ENCODE measurements around the gene NTF4.
"Not testable (repeated sequence)": the region's sequence is repeated elsewhere in the genome, so short reads cannot be mapped to it uniquely, and the experiment has no call there.

The NTF4 gene

DNA sequence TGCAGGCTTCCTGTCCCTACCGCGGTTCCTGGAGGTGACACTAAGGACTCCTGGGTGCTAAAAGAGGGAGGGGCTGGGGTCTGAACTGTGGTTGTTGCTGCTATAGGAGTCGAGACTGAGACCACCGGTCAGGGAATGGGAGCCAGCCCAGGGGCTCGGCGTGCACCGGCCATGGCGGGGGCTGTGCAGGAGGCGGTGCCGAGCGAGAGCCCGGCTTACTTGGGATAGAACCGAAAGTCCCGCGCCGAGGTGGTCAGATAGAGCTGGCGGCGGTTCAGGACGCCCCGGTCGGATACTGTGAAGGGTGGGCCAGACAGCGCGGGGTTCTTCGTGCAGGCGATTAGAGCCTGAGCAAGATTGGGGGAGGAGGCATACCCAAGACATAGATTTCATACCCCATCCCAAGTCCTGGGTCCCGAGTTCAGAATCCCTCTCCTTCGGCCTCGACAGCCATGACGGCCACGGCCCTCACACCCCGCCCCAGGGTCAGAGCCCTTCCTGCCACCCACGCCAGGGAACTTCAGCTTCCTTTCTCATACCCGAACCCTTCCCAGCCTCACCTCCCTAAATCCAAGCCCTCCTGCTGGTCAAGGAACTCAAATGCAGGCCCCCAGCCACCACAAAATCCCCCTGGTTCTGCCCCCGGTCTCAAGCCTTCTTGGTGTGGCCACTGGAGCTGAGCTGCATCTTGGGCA lies 7.6 kb downstream of the NTF4 start:
- peak in 1 of 2 donors; percentile 31 for DNase-seq (ENCODE audit: low spot score in 2 of 2)
- H3K9me3 Mint-ChIP-seq; H3K27ac Mint-ChIP-seq; H3K36me3 Mint-ChIP-seq; ATAC-seq (ENCODE audit: low read depth): not testable (repeated sequence)
- peak overlapping the region; percentile 79 for H3K4me3 Mint-ChIP-seq
- peaks cover 25% of the 10 kb centered on the region for H3K27me3 Mint-ChIP-seq
- peaks cover 16% of the 10 kb centered on the region for H3K4me1 Mint-ChIP-seq

DNA sequence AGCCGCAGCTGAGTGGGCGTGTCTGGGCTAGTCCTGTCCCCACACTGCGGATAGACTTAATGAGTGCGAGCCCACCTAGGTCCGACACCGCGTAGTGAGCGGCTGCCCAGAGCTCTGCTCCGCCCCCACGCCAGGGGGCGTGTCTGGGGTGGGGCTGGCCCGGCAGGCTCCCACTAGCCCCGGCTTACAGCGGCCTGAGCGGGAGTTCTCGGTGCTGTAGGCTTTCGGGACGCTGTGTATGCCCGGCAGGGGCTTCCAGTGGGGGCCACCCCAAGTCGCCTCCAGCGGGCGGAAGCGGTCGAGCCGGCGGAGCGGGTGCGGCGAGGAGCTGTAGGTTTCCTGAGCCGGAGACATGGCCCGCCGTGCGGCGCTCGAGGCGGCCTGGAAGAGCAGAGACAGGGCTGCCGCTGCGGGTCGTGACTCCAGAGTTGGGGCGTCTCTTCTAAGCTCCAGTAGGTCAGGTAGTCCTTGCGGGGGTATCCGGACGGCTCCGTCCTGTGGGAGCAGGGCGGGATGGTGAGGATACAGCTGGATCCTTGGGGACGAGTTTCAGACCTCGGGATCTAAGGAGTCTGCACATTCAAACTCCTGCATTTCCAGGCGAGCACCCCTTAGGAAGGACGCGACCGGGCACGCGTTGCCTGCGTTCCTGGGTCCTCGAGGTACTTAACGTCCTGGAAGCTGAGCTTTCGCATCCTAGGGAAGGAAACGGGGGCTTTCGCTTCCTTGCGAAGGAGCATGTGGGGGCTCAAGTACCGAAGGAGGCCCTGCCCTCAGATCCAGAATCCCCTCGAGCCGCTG lies 8.3 kb downstream of the NTF4 start:
- peak; percentile 46 to 63 for DNase-seq (ENCODE audit: low spot score in 2 of 2)
- H3K4me1 Mint-ChIP-seq = peaks cover 16% of the 10 kb centered on the region
- peaks cover 2% of the 10 kb centered on the region for H3K36me3 Mint-ChIP-seq
- ATAC-seq (ENCODE audit: low read depth) = peak; percentile 82
- H3K27ac Mint-ChIP-seq = no peak overlapping the region
- peaks cover 2% of the 10 kb centered on the region for H3K9me3 Mint-ChIP-seq
- H3K4me3 Mint-ChIP-seq = peak overlapping the region; percentile 79
- peaks cover 21% of the 10 kb centered on the region for H3K27me3 Mint-ChIP-seq

DNA sequence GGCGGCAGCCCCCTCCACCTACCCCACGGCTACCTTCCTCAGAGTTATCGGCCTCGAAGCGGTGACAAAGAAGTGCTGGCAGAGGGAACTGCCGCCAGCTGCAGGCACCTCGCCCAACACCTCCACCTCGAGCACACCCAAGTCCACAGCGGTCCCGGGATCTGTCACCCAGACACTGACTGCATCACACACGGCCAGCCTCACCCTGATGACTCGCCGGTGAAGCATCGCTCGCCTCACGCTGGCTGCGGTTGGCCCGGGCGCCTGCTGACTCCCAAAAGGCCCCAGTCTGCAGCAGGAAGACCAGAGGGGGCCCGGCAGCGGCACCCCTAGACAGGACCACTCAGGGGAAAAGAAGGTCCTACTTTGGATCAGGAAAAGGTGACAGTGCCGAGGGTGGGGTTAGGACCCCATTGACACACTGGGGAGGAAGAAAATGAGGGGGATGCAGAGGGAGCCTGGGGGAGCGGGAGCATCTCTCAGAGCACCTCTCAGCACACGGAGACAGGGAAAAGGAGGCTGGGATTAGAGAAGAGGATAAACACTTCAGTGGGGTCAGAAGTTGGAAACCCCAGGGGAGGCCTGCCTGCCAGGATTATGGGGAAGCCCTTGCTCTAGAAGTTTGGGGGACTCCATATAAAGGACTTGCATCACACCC lies 14.1 kb downstream of the NTF4 start:
- DNase-seq (ENCODE audit: low spot score in 2 of 2); H3K36me3 Mint-ChIP-seq; H3K4me3 Mint-ChIP-seq; H3K9me3 Mint-ChIP-seq; H3K27me3 Mint-ChIP-seq; H3K4me1 Mint-ChIP-seq; H3K27ac Mint-ChIP-seq; ATAC-seq (ENCODE audit: low read depth): not testable (repeated sequence)

- H3K27ac Mint-ChIP-seq; H3K4me1 Mint-ChIP-seq; H3K27me3 Mint-ChIP-seq; H3K9me3 Mint-ChIP-seq; DNase-seq (ENCODE audit: low spot score in 2 of 2); ATAC-seq (ENCODE audit: low read depth); H3K4me3 Mint-ChIP-seq; H3K36me3 Mint-ChIP-seq: not testable (repeated sequence)
These were observed 14.8 kb downstream of the NTF4 start for GRCh38 chr19:49049834-49050233.

GRCh38 chr19:49049011-49049410 lies 15.6 kb downstream of the NTF4 start, which contains the start of gene CGB8:
CGB8 (minus strand) TSS chr19:49049111; CDS start chr19:49048739, 372 bp downstream.
- H3K27me3 Mint-ChIP-seq; ATAC-seq (ENCODE audit: low read depth); H3K27ac Mint-ChIP-seq; DNase-seq (ENCODE audit: low spot score in 2 of 2); H3K4me1 Mint-ChIP-seq; H3K9me3 Mint-ChIP-seq; H3K36me3 Mint-ChIP-seq; H3K4me3 Mint-ChIP-seq: not testable (repeated sequence)

DNA sequence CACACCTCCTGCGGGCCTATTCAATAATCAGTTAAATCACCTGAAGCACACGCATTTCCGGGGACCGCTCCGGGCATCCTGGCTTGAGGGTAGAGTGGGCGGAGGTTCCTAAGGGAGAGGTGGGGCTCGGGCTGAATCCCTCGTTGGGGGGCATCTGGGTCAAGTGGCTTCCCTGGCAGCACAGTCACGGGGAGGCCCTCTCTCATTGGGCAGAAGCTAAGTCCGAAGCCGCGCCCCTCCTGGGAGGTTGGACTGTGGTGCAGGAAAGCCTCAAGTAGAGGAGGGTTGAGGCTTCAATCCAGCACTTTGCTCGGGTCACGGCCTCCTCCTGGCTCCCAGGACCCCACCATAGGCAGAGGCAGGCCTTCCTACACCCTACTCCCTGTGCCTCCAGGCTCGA lies 21.1 kb downstream of the NTF4 start, which contains the start of gene CGB5:
CGB5 (plus strand) TSS at position 301 of the 400 bp plus-strand sequence. CDS start 362 bp downstream, outside the sequence.
- DNase-seq (ENCODE audit: low spot score in 2 of 2); H3K27me3 Mint-ChIP-seq; H3K9me3 Mint-ChIP-seq; H3K4me3 Mint-ChIP-seq; H3K27ac Mint-ChIP-seq; H3K4me1 Mint-ChIP-seq; ATAC-seq (ENCODE audit: low read depth); H3K36me3 Mint-ChIP-seq: not testable (repeated sequence)

DNA sequence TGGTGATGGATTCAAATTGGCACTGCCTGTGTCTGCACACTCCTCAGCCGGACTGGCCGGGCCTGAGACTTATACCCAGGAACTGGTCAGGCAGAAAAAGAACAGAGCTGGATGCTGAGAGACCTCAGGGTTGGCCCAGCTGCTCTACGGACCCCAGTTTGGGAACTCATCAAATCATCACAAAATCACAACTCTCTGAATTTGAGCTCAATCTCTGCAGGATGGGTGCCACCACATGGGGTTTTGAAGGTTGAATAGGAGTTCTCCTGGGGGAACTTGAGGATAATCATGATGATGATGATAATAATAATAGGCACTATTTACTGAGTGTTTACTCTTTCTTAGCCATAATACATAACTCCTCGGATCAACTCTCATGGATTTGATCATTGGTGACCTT lies 22.0 kb downstream of the NTF4 start:
- not testable (repeated sequence) for H3K27ac Mint-ChIP-seq; H3K9me3 Mint-ChIP-seq; DNase-seq (ENCODE audit: low spot score in 2 of 2); H3K4me1 Mint-ChIP-seq; H3K27me3 Mint-ChIP-seq; H3K4me3 Mint-ChIP-seq; H3K36me3 Mint-ChIP-seq; ATAC-seq (ENCODE audit: low read depth)

DNA sequence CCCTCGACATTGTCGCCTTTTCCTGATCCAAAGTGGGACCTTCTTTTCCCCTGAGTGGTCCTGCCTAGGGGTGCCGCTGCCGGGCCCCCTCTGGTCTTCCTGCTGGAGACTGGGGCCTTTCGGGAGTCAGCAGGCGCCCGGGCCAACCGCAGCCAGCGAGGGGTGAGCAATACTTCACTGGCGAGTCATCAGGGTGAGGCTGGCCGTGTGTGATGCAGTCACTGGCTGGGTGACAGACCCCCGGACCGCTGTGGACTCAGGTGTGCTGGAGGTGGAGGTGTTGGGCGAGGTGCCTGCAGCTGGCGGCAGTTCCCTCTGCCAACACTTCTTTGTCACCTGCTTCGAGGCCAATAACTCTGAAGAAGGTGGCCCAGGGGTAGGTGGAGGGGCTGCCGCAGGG lies 22.4 kb downstream of the NTF4 start:
- Mint-ChIP-seq H3K36me3 (no peaks in the 10 kb centered on the region), H3K27me3 (peaks cover 4% of the 10 kb centered on the region), H3K4me1 (peaks cover 3% of the 10 kb centered on the region), H3K27ac (no peak overlapping the region), H3K4me3 (no peak overlapping the region), H3K9me3 (no peaks in the 10 kb centered on the region)
- no peak for DNase-seq (ENCODE audit: low spot score in 2 of 2)
- no peak for ATAC-seq (ENCODE audit: low read depth)

DNA sequence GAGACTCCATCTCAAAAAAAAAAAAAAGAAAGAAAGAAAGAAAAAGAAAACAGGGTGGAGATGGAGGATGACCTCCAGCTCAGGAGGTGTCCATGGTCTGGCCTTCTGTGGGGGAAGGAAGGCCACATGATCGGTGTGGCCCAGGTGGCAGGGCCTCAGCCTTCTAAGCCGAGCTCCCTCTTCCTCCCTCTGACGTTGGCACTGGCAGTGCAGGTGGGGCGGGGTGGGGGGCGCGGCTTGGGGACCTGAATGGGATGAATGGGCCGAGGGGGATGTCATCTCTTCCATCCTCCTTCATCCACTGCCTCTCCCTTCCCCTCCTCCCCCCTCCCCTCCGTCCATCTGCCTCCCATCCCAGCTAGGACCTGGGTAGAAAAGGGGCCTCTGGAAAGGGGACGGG lies 24.9 kb downstream of the NTF4 start:
- not testable (repeated sequence) for H3K36me3 Mint-ChIP-seq; H3K27ac Mint-ChIP-seq; ATAC-seq (ENCODE audit: low read depth); H3K9me3 Mint-ChIP-seq; H3K4me3 Mint-ChIP-seq; H3K27me3 Mint-ChIP-seq; DNase-seq (ENCODE audit: low spot score in 2 of 2); H3K4me1 Mint-ChIP-seq

DNA sequence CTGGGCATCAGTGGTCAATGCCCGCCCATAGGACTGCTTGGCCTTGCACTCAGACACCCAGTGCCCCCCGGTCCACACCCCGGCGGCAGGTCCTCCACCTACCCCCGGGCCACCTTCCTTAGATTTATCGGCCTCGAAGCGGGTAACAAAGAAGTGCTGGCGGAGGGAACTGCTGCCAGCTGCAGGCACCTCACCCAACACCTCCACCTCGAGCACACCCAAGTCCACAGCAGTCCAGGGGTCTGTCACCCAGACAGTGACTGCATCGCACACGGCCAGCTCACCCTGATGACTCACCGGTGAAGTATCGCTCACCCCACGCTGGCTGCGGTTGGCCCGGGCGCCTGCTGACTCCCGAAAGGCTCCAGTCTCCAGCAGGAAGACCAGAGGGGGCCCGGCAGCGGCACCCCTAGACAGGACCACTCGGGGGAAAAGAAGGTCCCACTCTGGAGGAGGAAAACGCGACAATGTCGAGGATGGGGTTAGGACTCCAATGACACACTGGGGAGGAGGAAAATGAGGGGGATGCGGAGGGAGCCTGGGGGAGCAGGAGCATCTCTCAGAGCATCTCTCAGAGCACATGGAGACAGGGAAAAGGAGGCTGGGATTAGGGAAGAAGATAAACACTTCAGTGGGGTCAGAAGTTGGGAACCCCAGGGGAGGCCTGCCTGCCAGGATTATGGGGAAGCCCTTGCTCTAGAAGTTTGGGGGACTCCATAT lies 25.9 kb downstream of the NTF4 start:
- ATAC-seq (ENCODE audit: low read depth); H3K4me1 Mint-ChIP-seq: not testable (repeated sequence)

DNA sequence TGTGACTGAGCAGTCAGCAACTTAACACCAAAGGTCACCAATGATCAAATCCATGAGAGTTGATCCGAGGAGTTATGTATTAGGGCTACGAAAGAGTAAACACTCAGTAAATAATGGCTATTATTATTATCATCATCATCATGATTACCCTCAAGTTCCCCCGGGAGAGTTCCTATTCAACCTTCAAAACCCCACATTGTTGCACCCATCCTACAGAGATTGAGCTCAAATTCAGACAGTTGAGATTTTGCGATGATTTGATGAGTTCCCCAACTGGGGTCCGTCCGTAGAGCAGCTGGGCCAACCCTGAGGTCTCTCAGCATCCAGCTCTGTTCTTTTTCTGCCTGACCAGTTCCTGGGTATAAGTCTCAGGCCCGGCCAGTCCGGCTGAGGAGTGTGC lies 26.5 kb downstream of the NTF4 start:
- H3K36me3 Mint-ChIP-seq; ATAC-seq (ENCODE audit: low read depth); H3K27ac Mint-ChIP-seq; H3K4me1 Mint-ChIP-seq; H3K27me3 Mint-ChIP-seq; H3K9me3 Mint-ChIP-seq; DNase-seq (ENCODE audit: low spot score in 2 of 2); H3K4me3 Mint-ChIP-seq: not testable (repeated sequence)

More for the DNA sequence above, 25.9 kb downstream of the NTF4 start:
- H3K27ac Mint-ChIP-seq; H3K27me3 Mint-ChIP-seq; H3K36me3 Mint-ChIP-seq; DNase-seq (ENCODE audit: low spot score in 2 of 2); H3K9me3 Mint-ChIP-seq; H3K4me3 Mint-ChIP-seq: not testable (repeated sequence)

- not testable (repeated sequence) for ATAC-seq (ENCODE audit: low read depth); DNase-seq (ENCODE audit: low spot score in 2 of 2); H3K27me3 Mint-ChIP-seq; H3K9me3 Mint-ChIP-seq; H3K4me3 Mint-ChIP-seq; H3K27ac Mint-ChIP-seq; H3K36me3 Mint-ChIP-seq; H3K4me1 Mint-ChIP-seq
These were observed 27.8 kb downstream of the NTF4 start, which contains the start of gene CGB1 for GRCh38 chr19:49036815-49037214. CGB1 (minus strand) TSS chr19:49036895; CDS start chr19:49036711, 184 bp downstream.

- peak; percentile 74 for ATAC-seq (ENCODE audit: low read depth)
- H3K4me1 Mint-ChIP-seq; H3K4me3 Mint-ChIP-seq; H3K36me3 Mint-ChIP-seq; H3K9me3 Mint-ChIP-seq; DNase-seq (ENCODE audit: low spot score in 2 of 2); H3K27ac Mint-ChIP-seq; H3K27me3 Mint-ChIP-seq: not testable (repeated sequence)
These were observed 32.8 kb downstream of the NTF4 start, which contains the start of gene CGB2 for GRCh38 chr19:49031642-49032301. CGB2 (plus strand) TSS chr19:49031890; CDS start chr19:49032096, 206 bp downstream.

Data from memory B cell (primary cell).